ENCODE data around the gene NFIC. TPM values are rescaled to one million over a fixed set of nuclear protein-coding genes. Genes with fewer than 3 reads are reported as not detected.

The NFIC gene
- polyA plus RNA-seq, 1 of the 3 experiments (the other 2 are of a cell fraction), result 7.2 TPM

GRCh38 chr19:3516675-3517207 is 150.4 kb downstream of the NFIC start:
- WGBS (ENCODE audit: low lambda C conversion rate), result 70% methylated on average over 6 of the region's 15 CpGs
- Histone ChIP-seq H3K9me3 (no peaks in the 10 kb centered on the region), H3K36me3 (replicated peaks in 1 of 2; ENCODE audit: control insufficient read depth in 1 of 2, insufficient read depth in 2 of 2, low read length in 1 of 2) (peaks cover 3 to 7% of the 10 kb centered on the region in 2 experiments), H4K20me1 (ENCODE audit: insufficient read depth) (peaks cover 96% of the 10 kb centered on the region), H3K4me1 (ENCODE audit: control insufficient read depth in 1 of 2, insufficient read depth in 2 of 2, low read depth in 1 of 2, low read length in 1 of 2) (peaks cover 0 to 20% of the 10 kb centered on the region in 2 experiments; a peak in 1 of 4 replicates), H3K4me2 (no peak overlapping the region), H3K9me2 (no peaks in the 10 kb centered on the region), H2AFZ (ENCODE audit: low read depth) (no peak overlapping the region), H3K27me3 (ENCODE audit: insufficient read depth) (no peaks in the 10 kb centered on the region), H3K9ac (no peak overlapping the region), H3F3A (replicated peaks; ENCODE audit: insufficient read depth) (no peaks in the 10 kb centered on the region), H3K27ac (ENCODE audit: low read depth in 2 of 2, low read length in 1 of 2) (no peak overlapping the region), H3K4me3 (ENCODE audit: low read depth in 2 of 2, low read length in 1 of 2) (no peak overlapping the region), H3K79me2 (ENCODE audit: insufficient read depth) (peaks cover 100% of the 10 kb centered on the region)
- peak; percentile 56 for DNase-seq
- peak; percentile 51; the same call in 1 of the 2 replicates for TF ChIP-seq MXI1 (IDR thresholded peaks at IDR 0.05; ENCODE audit: low read depth, low read length)
- no peak for TF ChIP-seq YY1 (IDR thresholded peaks at IDR 0.05; ENCODE audit: low read depth)
- POLR2A ChIA-PET, result no interaction called here
- CTCF ChIA-PET, result interaction anchor here (0.9 to 1.7 kb wide), 4 partner anchors 11 to 212 kb away, joined by 3 to 7 read pairs (median 3); no protein-coding TSS in a partner anchor

DNA sequence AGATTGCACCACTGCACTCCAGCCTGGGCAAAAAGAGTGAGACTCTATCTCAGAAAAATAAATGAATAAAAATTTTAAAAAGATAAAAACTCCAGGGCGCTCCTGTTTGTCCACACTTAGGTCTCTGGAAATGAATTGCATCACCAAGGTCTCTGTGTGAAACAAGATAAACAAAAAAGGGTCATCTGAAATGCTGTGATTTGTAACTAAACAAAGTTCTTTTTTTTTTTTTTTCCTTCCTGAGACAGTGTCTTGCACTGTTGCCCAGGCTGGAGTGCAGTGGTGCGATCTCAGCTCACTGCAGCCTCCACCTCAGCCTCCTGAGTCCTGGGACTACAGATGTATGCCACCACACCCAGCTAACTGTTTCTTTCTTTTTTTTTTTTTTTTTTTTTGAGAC is 151.3 kb downstream of the NFIC start:
- peaks cover 3 to 9% of the 10 kb centered on the region in 2 experiments for H3K36me3 ChIP-seq (replicated peaks in 1 of 2; ENCODE audit: control insufficient read depth in 1 of 2, insufficient read depth in 2 of 2, low read length in 1 of 2)
- DNase-seq, result no peak
- peaks cover 0 to 20% of the 10 kb centered on the region in 2 experiments; a peak in 1 of 4 replicates for H3K4me1 ChIP-seq (ENCODE audit: control insufficient read depth in 1 of 2, insufficient read depth in 2 of 2, low read depth in 1 of 2, low read length in 1 of 2)
- H3F3A ChIP-seq (replicated peaks; ENCODE audit: insufficient read depth), result no peaks in the 10 kb centered on the region
- H3K27ac ChIP-seq (ENCODE audit: low read depth in 2 of 2, low read length in 1 of 2), result no peak overlapping the region
- no peaks in the 10 kb centered on the region for H3K27me3 ChIP-seq (ENCODE audit: insufficient read depth)
- no peaks in the 10 kb centered on the region for H3K9me3 ChIP-seq
- H3K4me3 ChIP-seq (ENCODE audit: low read depth in 2 of 2, low read length in 1 of 2), result no peak overlapping the region
- H2AFZ ChIP-seq (ENCODE audit: low read depth), result no peak overlapping the region
- H3K9ac ChIP-seq, result no peak overlapping the region
- H3K9me2 ChIP-seq, result no peaks in the 10 kb centered on the region
- H3K79me2 ChIP-seq (ENCODE audit: insufficient read depth), result peaks cover 100% of the 10 kb centered on the region
- ChIA-PET POLR2A (no interaction called here), CTCF (interaction anchor here (1.7 kb wide), 1 partner anchor 28 kb away, joined by 9 read pairs; no protein-coding TSS in a partner anchor)
- TF ChIP-seq POLR2AphosphoS5 (IDR thresholded peaks at IDR 0.05; ENCODE audit: low read depth, low read length) (no peak), TEAD4 (IDR thresholded peaks at IDR 0.05; ENCODE audit: borderline replicate concordance, insufficient read depth) (no peak), RAD21 (IDR thresholded peaks at IDR 0.05; ENCODE audit: low read length) (no peak), ELF1 (IDR thresholded peaks at IDR 0.05) (no peak), JUND (IDR thresholded peaks at IDR 0.05) (no peak), FOXJ3 (CRISPR knock-in tag; IDR thresholded peaks at IDR 0.05) (no peak)
- H4K20me1 ChIP-seq (ENCODE audit: insufficient read depth), result peaks cover 96% of the 10 kb centered on the region
- H3K4me2 ChIP-seq, result no peak overlapping the region
- 97% methylated on average over 2 of the region's 2 CpGs for WGBS (ENCODE audit: low lambda C conversion rate)

GRCh38 chr19:3518255-3518654 is 151.9 kb downstream of the NFIC start:
- TF ChIP-seq, protein P1, sequence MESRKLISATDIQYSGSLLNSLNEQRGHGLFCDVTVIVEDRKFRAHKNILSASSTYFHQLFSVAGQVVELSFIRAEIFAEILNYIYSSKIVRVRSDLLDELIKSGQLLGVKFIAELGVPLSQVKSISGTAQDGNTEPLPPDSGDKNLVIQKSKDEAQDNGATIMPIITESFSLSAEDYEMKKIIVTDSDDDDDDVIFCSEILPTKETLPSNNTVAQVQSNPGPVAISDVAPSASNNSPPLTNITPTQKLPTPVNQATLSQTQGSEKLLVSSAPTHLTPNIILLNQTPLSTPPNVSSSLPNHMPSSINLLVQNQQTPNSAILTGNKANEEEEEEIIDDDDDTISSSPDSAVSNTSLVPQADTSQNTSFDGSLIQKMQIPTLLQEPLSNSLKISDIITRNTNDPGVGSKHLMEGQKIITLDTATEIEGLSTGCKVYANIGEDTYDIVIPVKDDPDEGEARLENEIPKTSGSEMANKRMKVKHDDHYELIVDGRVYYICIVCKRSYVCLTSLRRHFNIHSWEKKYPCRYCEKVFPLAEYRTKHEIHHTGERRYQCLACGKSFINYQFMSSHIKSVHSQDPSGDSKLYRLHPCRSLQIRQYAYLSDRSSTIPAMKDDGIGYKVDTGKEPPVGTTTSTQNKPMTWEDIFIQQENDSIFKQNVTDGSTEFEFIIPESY (IDR thresholded peaks at IDR 0.05; ENCODE audit: borderline replicate concordance, low read depth), result no peak
- TF ChIP-seq SIN3A (IDR thresholded peaks at IDR 0.05; ENCODE audit: borderline replicate concordance, low read depth, low read length) (no peak), RAD21 (IDR thresholded peaks at IDR 0.05; ENCODE audit: low read length) (no peak), MXI1 (IDR thresholded peaks at IDR 0.05; ENCODE audit: low read depth, low read length) (no peak)
- H3K36me3 ChIP-seq (replicated peaks in 1 of 2; ENCODE audit: control insufficient read depth in 1 of 2, insufficient read depth in 2 of 2, low read length in 1 of 2), result peaks cover 3 to 11% of the 10 kb centered on the region in 2 experiments
- H3K9me3 ChIP-seq, result no peaks in the 10 kb centered on the region
- no peak overlapping the region for H3K4me2 ChIP-seq
- no peak overlapping the region for H3K9ac ChIP-seq
- POLR2A ChIA-PET, result no interaction called here
- H4K20me1 ChIP-seq (ENCODE audit: insufficient read depth), result peaks cover 92% of the 10 kb centered on the region
- no peak overlapping the region for H2AFZ ChIP-seq (ENCODE audit: low read depth)
- H3K27me3 ChIP-seq (ENCODE audit: insufficient read depth), result no peaks in the 10 kb centered on the region
- no peak overlapping the region for H3K4me3 ChIP-seq (ENCODE audit: low read depth in 2 of 2, low read length in 1 of 2)
- H3K27ac ChIP-seq (ENCODE audit: low read depth in 2 of 2, low read length in 1 of 2), result no peak overlapping the region
- WGBS (ENCODE audit: low lambda C conversion rate), result 96% methylated on average over 5 of the region's 10 CpGs
- peaks cover 98% of the 10 kb centered on the region for H3K79me2 ChIP-seq (ENCODE audit: insufficient read depth)
- CTCF ChIA-PET, result interaction anchor here (1.7 kb wide), 1 partner anchor 27 kb away, joined by 9 read pairs; no protein-coding TSS in a partner anchor
- H3K9me2 ChIP-seq, result no peaks in the 10 kb centered on the region
- H3K4me1 ChIP-seq (ENCODE audit: control insufficient read depth in 1 of 2, insufficient read depth in 2 of 2, low read depth in 1 of 2, low read length in 1 of 2), result peaks cover 0 to 20% of the 10 kb centered on the region in 2 experiments; a peak in 1 of 4 replicates
- no peak for DNase-seq
- H3F3A ChIP-seq (replicated peaks; ENCODE audit: insufficient read depth), result no peaks in the 10 kb centered on the region

Data from SK-N-SH (cell line).